MM.1S (cell line): ENCODE measurements around the gene PGBD5.

Experiments
- CTCF ChIP-seq: fragments of 300-600 bp; sonication (generic); IDR thresholded peaks from 2 replicates; pipeline ENCODE4 v1.5.1; 2016; ENCODE audit warnings: antibody characterized with exemption, low read length, mixed read lengths
- EZH2 ChIP-seq: fragments of 300-600 bp; sonication (generic); optimal IDR thresholded peaks from 2 replicates; pipeline ENCODE3; 2017; ENCODE audit warnings: low read depth, mild to moderate bottlenecking, antibody characterized with exemption, low read length, mixed read lengths

GRCh38 chr1:230335861-230336522 lies 90.1 kb downstream of the PGBD5 start:
- TF ChIP-seq CTCF (no peak), EZH2 (no peak)
